GM18499 (cell line): ENCODE data around the gene TMEM30B.
"Not testable (repeated sequence)": the region's sequence is repeated elsewhere in the genome, so short reads cannot be mapped to it uniquely, and the experiment has no call there.

Experiments used
- ATAC-seq: cut with Tn5 transposase; IDR thresholded peaks from one replicate; pipeline ENCODE4 v1.9.1; 2021; ENCODE audit warnings: moderate number of reproducible peaks; ENCODE audit not compliant: insufficient read depth, unreplicated experiment

The TMEM30B gene

GRCh38 chr14:61239285-61239684 is 41.9 kb downstream of the TMEM30B start:
- ATAC-seq = not testable (repeated sequence)

GRCh38 chr14:61238611-61239245 is 42.4 kb downstream of the TMEM30B start:
- ATAC-seq = no peak

DNA sequence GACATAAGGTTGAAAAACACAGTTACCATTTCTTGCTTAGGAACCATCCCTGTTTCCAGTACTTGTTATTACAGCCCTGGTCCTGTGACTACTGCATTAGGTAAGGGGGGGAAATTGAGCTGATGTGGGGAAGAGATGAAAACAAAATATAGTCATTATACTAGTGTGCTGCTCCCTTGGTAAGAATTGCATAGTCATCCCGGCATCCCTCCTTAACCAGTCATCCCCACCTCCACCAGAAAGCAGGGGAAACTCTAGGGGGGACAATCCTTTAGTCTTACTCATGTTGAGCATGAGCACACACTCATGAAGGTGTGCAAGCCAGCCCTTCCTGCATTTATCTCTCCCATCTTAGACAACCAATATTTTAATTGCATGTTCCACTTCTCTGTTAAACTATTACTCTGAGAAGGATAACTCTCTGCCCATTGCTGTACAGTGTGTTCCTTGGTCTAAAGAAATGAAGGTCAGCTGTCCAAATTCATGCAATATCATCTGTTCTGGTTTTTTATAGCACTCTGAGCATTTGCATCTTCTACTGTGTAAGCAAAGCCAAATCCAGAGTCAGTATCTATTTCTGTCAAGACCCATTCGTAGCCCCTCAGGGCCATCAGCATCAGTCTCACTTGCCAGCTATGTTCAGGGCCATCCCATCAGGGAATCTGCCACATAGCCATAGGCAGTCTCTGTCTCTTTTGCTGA is 46.8 kb downstream of the TMEM30B start:
- ATAC-seq = no peak

- ATAC-seq = no peak
Measured at GRCh38 chr14:61233436-61233956, 47.6 kb downstream of the TMEM30B start.

GRCh38 chr14:61231810-61232209 is 49.3 kb downstream of the TMEM30B start:
- ATAC-seq = no peak

GRCh38 chr14:61229981-61230380 is 51.2 kb downstream of the TMEM30B start:
- no peak for ATAC-seq

DNA sequence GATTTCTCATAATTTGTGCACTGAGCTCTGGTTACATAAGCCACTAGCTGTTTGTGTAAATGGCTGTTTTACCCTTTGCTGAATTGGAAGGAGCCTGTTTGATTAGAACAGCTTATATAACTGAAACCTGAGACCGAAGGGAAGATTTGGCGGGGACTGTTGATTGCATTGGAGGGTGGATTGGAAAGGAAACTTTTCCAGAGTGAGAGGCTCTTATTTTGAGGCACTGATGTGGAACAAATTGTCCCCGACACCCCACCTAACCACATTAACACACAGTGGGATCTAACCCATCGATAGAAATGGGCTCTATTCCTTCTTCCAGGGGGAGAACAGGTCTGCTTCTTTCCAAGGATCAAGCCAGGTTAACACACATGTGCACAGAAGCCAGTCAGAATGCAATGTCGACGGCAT is 51.7 kb downstream of the TMEM30B start:
- no peak for ATAC-seq

- no peak for ATAC-seq
Measured at GRCh38 chr14:61227884-61228591, 53.1 kb downstream of the TMEM30B start.
